ENCODE results near the gene EEF2K. TPM values are rescaled to one million over a fixed set of nuclear protein-coding genes. Genes with fewer than 3 reads are reported as not detected.
A peak's percentile ranks its signal among the peaks of the same experiment; 100 is the strongest.
"Not testable (repeated sequence)": the region's sequence is repeated elsewhere in the genome, so short reads cannot be mapped to it uniquely, and the experiment has no call there.

EEF2K gene
- total RNA-seq, 8 experiments from 2014 or later, result 4.6 to 22.4 (median 8.9) TPM

DNA sequence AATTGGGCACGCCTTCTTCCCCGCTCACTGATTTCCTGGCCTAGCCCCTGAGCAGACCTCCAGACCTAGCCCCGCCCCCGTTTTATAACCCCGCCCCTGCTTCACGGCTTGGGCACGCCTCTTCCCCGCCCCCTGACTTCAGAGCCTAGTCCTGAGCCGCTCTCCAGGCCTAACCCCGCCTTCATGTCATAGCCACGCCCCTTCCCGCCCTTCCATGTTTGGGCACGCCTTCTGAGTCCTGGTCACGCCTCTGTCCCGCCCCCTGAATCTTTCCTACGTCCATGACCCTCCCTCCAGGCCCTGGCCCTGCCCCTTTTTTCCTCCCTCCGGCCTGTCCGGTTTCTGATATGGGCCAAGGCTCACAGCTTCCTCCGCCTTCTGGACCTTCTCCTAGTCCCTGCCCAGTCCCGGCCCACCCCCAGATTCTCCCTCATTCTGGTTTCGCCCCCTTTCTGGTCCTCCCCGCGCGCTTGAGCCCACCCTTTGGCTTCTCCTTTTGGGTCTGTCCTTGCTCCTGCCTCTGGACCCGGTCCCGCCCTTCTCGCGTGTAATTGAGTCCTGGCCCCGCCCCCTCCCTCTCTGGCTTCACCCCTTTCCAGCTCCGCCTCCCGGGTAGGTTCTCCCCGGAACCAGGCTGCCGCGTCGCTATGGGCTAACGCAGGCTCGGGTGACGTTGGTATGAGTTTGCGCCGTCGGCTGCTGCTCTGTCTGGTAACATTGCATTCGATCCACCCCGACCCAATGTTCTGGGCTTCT is 15.1 kb upstream of the EEF2K start:
- H3K4me3 ChIP-seq, result peak overlapping the region; percentile 49 to 80 (median 54)
- in situ Hi-C loops (cut with MboI; ENCODE audit: low pct_unique_long_range_greater_than_20kb in 2 of 9, low sequenced_read_pairs in 9 of 9, unreplicated experiment in 9 of 9), result loop anchor here in 1 of 9 experiments (25.0 kb wide), 1 partner anchor 179 kb away; the partner anchor contains the start of genes MOSMO and PDZD9
- ATAC-seq (replicated peaks in 6 of 8), result peak; percentile 54 to 74 (median 72)
- H3K27ac ChIP-seq, result peak overlapping the region; percentile 94 to 95
- WGBS, 10 experiments, result 0 to 8% (median 0%) methylated on average over 1 to 3 of the region's 43 CpGs; no CpG with 5 or more reads in 6 of the 10 experiments
- peaks cover 10 to 20% of the 10 kb centered on the region in 2 donors for H3K4me1 ChIP-seq (replicated peaks in 1 of 2)

DNA sequence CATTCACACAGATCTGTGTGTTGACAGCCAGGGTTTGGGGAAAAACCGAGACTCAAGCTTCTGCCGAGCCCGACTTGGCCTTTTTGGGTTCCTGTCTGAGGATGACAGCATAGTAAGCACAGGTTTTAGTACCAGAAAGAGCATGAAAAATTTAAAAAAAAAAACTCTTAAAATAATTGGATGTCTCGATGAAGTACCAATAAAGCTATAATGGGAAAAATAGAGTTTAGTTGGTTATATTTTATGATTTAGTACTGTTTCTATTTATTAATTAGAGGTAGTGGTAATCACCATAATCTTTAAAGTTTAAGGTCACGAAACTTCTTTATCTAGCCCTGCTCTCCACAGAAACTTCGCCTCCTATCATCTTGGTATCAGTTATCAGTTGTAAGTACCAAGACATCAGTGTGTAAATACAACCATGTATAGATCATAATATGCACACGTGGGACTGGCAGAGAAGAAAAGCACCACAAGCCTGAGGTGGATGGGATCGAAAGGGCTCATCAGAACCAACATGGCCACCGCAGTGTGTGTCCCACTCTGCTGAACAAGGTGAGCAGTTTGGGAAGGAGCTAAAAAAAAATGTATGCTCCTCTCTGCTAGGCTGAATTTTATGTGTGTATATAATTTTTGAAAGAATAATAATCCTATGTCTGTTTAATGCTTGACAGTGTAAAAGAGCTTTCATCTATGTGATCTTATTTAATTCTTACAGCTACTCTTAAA is 14.4 kb upstream of the EEF2K start:
- Histone ChIP-seq H3K4me3 (peak overlapping the region; percentile 49 to 80 (median 54)), H3K4me1 (replicated peaks in 1 of 2) (peaks cover 10 to 20% of the 10 kb centered on the region in 2 donors), H3K27ac (peak overlapping the region; percentile 94 to 95)
- WGBS, 10 experiments, result 1 to 73% (median 18%) methylated on average over 1 to 9 of the region's 9 CpGs
- in situ Hi-C loops (cut with MboI; ENCODE audit: low pct_unique_long_range_greater_than_20kb in 2 of 9, low sequenced_read_pairs in 9 of 9, unreplicated experiment in 9 of 9), result loop anchor here in 1 of 9 experiments (25.0 kb wide), 1 partner anchor 179 kb away; the partner anchor contains the start of genes MOSMO and PDZD9
- no peak for ATAC-seq (replicated peaks in 6 of 8)

GRCh38 chr16:22192261-22193062 is 13.6 kb upstream of the EEF2K start:
- in situ Hi-C loops (cut with MboI; ENCODE audit: low pct_unique_long_range_greater_than_20kb in 2 of 9, low sequenced_read_pairs in 9 of 9, unreplicated experiment in 9 of 9), result loop anchor here in 1 of 9 experiments (25.0 kb wide), 1 partner anchor 180 kb away; the partner anchor contains the start of genes MOSMO and PDZD9
- Histone ChIP-seq H3K4me1 (replicated peaks in 1 of 2) (peaks cover 10 to 20% of the 10 kb centered on the region in 2 donors), H3K27ac (peak overlapping the region; percentile 18 to 95), H3K4me3 (peak overlapping the region; percentile 49 to 80 (median 54))
- ATAC-seq (replicated peaks in 6 of 8), result peak in 3 of 8 experiments; percentile 5 to 14 (median 11)
- WGBS, 10 experiments, result 3 to 100% (median 62%) methylated on average over 1 to 14 of the region's 16 CpGs

DNA sequence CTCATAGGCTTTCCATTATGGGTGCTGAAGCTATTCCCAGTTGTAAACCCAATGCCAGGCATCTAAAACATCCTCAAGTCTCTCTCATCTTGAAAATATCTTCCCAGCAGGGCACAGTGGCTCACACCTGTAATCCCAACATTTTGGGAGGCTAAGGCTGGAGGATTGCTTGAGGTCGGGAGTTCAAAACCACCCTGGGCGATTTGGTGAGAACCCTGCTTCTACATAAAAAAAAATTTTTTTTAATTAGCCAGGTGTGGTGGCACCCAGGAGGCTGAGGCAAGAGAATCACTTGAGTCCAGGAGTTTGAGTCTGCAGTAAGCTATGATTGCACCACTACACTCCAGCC is 13.0 kb upstream of the EEF2K start:
- WGBS, 10 experiments, result 83 to 100% (median 97%) methylated on average over 1 to 2 of the region's 2 CpGs; no CpG with 5 or more reads in 4 of the 10 experiments
- H3K4me3 ChIP-seq, result no peak overlapping the region
- H3K4me1 ChIP-seq (replicated peaks in 1 of 2), result peaks cover 10 to 20% of the 10 kb centered on the region in 2 donors
- in situ Hi-C loops (cut with MboI; ENCODE audit: low pct_unique_long_range_greater_than_20kb in 2 of 9, low sequenced_read_pairs in 9 of 9, unreplicated experiment in 9 of 9), result loop anchor here in 1 of 9 experiments (25.0 kb wide), 1 partner anchor 181 kb away; the partner anchor contains the start of genes MOSMO and PDZD9
- ATAC-seq (replicated peaks in 6 of 8), result no peak
- H3K27ac ChIP-seq, result no peak overlapping the region

GRCh38 chr16:22194707-22195444 is 11.2 kb upstream of the EEF2K start:
- H3K4me3 ChIP-seq, result no peak overlapping the region
- no peak overlapping the region for H3K27ac ChIP-seq
- 0 to 89% (median 61%) methylated on average over 1 to 5 of the region's 9 CpGs; no CpG with 5 or more reads in 2 of the 10 experiments for WGBS, 10 experiments
- peaks cover 0 to 13% of the 10 kb centered on the region in 2 donors for H3K4me1 ChIP-seq (replicated peaks in 1 of 2)
- in situ Hi-C loops (cut with MboI; ENCODE audit: low pct_unique_long_range_greater_than_20kb in 2 of 9, low sequenced_read_pairs in 9 of 9, unreplicated experiment in 9 of 9), result loop anchor here in 1 of 9 experiments (25.0 kb wide), 1 partner anchor 183 kb away; the partner anchor contains the start of genes MOSMO and PDZD9
- no peak for ATAC-seq (replicated peaks in 6 of 8)

DNA sequence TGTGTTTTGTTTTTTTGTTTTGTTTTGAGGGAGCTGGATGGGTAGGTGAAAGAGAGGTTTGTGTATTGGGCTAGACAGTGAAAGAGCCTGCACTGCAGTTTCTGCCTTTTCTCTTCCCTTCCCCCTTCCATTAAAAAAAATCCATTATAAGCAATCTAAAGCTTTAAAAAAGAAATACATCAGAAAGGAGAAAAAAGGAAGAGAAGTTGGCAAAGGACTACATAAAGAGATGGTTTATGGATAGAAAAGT is 10.7 kb upstream of the EEF2K start:
- in situ Hi-C loops (cut with MboI; ENCODE audit: low pct_unique_long_range_greater_than_20kb in 2 of 9, low sequenced_read_pairs in 9 of 9, unreplicated experiment in 9 of 9), result loop anchor here in 1 of 9 experiments (25.0 kb wide), 1 partner anchor 183 kb away; the partner anchor contains the start of genes MOSMO and PDZD9
- no peak overlapping the region for H3K27ac ChIP-seq
- no peak for ATAC-seq (replicated peaks in 6 of 8)
- H3K4me3 ChIP-seq, result peak overlapping the region in 2 of 5 donors; percentile 50 to 51
- H3K4me1 ChIP-seq (replicated peaks in 1 of 2), result peaks cover 0 to 13% of the 10 kb centered on the region in 2 donors

DNA sequence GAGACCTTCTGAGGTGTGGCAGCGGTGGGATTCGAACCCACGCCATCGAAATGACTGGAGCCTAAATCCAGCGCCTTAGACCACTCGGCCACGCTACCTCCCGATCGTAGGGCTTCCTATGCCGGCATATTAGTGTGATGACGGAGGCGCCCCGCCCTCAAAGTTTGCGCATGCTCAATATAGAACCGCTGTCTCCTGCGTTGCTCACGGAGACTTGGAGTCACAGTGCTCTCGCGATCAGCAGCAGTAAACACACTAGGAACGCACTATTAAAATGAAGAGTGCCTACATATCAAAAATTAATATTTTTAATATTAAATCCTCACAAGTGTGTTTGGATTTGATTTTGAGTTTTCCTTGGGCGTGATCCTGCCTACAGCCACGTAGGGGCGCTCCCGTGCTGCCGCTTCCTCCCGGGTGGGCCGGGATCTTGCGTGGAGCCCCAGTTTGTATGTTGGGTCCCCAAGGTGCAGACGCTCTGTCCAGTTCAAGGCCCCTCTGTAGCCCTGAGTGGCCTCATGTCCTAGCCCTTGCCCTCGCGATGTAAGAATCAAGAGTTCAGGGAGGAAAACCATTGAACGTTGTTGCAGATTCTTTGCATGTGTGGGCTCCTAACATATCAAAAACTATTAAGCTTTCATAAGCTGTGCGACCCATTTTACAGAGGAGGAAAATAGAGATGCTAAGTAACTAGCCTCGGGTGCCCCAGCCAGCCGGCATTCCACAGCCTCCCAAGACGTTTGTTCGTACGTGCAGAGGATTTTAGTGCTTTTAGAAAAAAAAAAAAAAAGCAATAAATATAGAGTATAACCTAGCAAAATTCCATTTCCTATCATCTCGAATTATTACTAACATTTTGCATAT is 10.2 kb upstream of the EEF2K start:
- 0 to 47% (median 4%) methylated on average over 1 to 25 of the region's 39 CpGs for WGBS, 10 experiments
- Histone ChIP-seq H3K4me1 (replicated peaks in 1 of 2) (peaks cover 0 to 13% of the 10 kb centered on the region in 2 donors), H3K4me3 (peak overlapping the region; percentile 42 to 67 (median 50)), H3K27ac (peak overlapping the region; percentile 18 to 58)
- ATAC-seq (replicated peaks in 6 of 8), result peak; percentile 6 to 34 (median 21)
- in situ Hi-C loops (cut with MboI; ENCODE audit: low pct_unique_long_range_greater_than_20kb in 2 of 9, low sequenced_read_pairs in 9 of 9, unreplicated experiment in 9 of 9), result loop anchor here in 1 of 9 experiments (25.0 kb wide), 1 partner anchor 184 kb away; the partner anchor contains the start of genes MOSMO and PDZD9

DNA sequence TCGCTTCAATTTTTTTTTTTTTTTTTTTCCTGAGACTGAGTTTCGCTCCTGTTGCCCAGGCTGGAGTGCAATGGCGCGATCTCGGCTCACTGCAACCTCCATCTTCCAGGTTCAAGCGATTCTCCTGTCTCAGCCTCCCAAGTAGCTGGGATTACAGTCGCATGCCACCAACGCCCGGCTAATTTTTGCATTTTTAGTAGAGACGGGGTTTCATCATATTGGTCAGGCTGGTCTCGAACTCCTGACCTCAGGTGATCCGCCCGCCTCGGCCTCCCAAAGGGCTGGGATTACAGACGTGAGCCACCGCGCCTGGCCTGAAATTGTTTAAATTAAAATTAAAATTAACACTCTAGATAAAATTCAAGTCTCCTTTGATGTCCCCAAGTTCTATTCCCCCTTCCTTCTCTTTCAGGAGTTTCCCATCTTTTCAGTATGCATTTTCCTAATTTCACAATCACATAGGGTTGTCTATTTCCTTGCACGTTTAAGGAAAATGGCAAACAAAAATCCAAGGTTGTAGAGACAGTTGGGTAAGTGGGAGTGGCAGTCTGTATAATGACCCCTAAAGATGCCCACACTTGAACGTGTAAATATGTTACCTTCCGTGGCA is 9.4 kb upstream of the EEF2K start:
- in situ Hi-C loops (cut with MboI; ENCODE audit: low pct_unique_long_range_greater_than_20kb in 2 of 9, low sequenced_read_pairs in 9 of 9, unreplicated experiment in 9 of 9), result loop anchor here in 1 of 9 experiments (25.0 kb wide), 1 partner anchor 184 kb away; the partner anchor contains the start of genes MOSMO and PDZD9
- not testable (repeated sequence) for ATAC-seq (replicated peaks in 6 of 8); H3K27ac ChIP-seq; H3K4me3 ChIP-seq
- peaks cover 0 to 12% of the 10 kb centered on the region in 2 donors for H3K4me1 ChIP-seq (replicated peaks in 1 of 2)
- WGBS, 10 experiments, result 29 to 88% (median 51%) methylated on average over 4 to 18 of the region's 20 CpGs; no CpG with 5 or more reads in 1 of the 10 experiments

GRCh38 chr16:22198547-22199293 is 7.4 kb upstream of the EEF2K start:
- Histone ChIP-seq H3K4me1 (replicated peaks in 1 of 2) (peaks cover 0 to 4% of the 10 kb centered on the region in 2 donors), H3K4me3 (no peak overlapping the region), H3K27ac (no peak overlapping the region)
- in situ Hi-C loops (cut with MboI; ENCODE audit: low pct_unique_long_range_greater_than_20kb in 2 of 9, low sequenced_read_pairs in 9 of 9, unreplicated experiment in 9 of 9), result loop anchor here in 1 of 9 experiments (25.0 kb wide), 1 partner anchor 186 kb away; the partner anchor contains the start of genes MOSMO and PDZD9
- peak in 1 of 8 experiments; percentile 2 for ATAC-seq (replicated peaks in 6 of 8)
- WGBS, 10 experiments, result 5 to 100% (median 78%) methylated on average over 1 to 5 of the region's 7 CpGs; no CpG with 5 or more reads in 2 of the 10 experiments

- Histone ChIP-seq H3K4me1 (replicated peaks in 1 of 2) (peaks cover 0 to 4% of the 10 kb centered on the region in 2 donors), H3K27ac (no peak overlapping the region), H3K4me3 (no peak overlapping the region)
- no peak for ATAC-seq (replicated peaks in 6 of 8)
- in situ Hi-C loops (cut with MboI; ENCODE audit: low pct_unique_long_range_greater_than_20kb in 2 of 9, low sequenced_read_pairs in 9 of 9, unreplicated experiment in 9 of 9), result loop anchor here in 4 of 9 experiments (10.0 kb wide), 1 partner anchor 93 kb away; the partner anchor contains the start of gene POLR3E (in 4 of the 4)
- WGBS, 10 experiments, result 85 to 100% (median 92%) methylated on average over 1 to 4 of the region's 6 CpGs; no CpG with 5 or more reads in 3 of the 10 experiments
Observed at GRCh38 chr16:22202261-22202637, 3.8 kb upstream of the EEF2K start.

Data from motor neuron (in vitro differentiated cells).